ENCODE measurements around the gene PRSS22.

GRCh38 chr16:2818272-2818876 lies 39.6 kb downstream of the PRSS22 start:
- TF ChIP-seq CTCF (IDR thresholded peaks at IDR 0.05) (no peak), POLR2A (IDR thresholded peaks at IDR 0.05) (no peak), EP300 (IDR thresholded peaks at IDR 0.05; ENCODE audit: low read depth) (no peak)
